ENCODE results near the gene SDF4.

Gene SDF4

GRCh38 chr1:1236176-1236763 is 4.5 kb upstream of the SDF4 start:
- Histone ChIP-seq H4K20me1 (ENCODE audit: control insufficient read depth, insufficient read depth, low read depth, low read length) (no peaks in the 10 kb centered on the region), H3K79me2 (ENCODE audit: control insufficient read depth, low read length) (peaks cover 38% of the 10 kb centered on the region), H3K36me3 (ENCODE audit: control insufficient read depth, low read length) (peaks cover 19% of the 10 kb centered on the region), H3K9me2 (replicated peaks; ENCODE audit: control insufficient read depth, low read length) (no peaks in the 10 kb centered on the region), H3F3A (ENCODE audit: control insufficient read depth, insufficient read depth) (no peaks in the 10 kb centered on the region), H3K4me2 (ENCODE audit: low read length) (no peak overlapping the region), H3K9me3 (ENCODE audit: control insufficient read depth, insufficient read depth, low read length) (no peaks in the 10 kb centered on the region), H3K4me3 (ENCODE audit: low read length) (no peak overlapping the region), H3K4me1 (ENCODE audit: control insufficient read depth, low read length) (peaks cover 16% of the 10 kb centered on the region), H3K27me3 (ENCODE audit: control insufficient read depth, low read length) (peaks cover 11% of the 10 kb centered on the region), H3K27ac (ENCODE audit: low read depth, low read length) (no peak overlapping the region)
- TF ChIP-seq CTCF (IDR thresholded peaks at IDR 0.05; ENCODE audit: low read depth, low read length, poor library complexity, severe bottlenecking) = no peak
- no peak for TF ChIP-seq EZH2phosphoT487 (IDR thresholded peaks at IDR 0.05; ENCODE audit: borderline replicate concordance, low read length)

DNA sequence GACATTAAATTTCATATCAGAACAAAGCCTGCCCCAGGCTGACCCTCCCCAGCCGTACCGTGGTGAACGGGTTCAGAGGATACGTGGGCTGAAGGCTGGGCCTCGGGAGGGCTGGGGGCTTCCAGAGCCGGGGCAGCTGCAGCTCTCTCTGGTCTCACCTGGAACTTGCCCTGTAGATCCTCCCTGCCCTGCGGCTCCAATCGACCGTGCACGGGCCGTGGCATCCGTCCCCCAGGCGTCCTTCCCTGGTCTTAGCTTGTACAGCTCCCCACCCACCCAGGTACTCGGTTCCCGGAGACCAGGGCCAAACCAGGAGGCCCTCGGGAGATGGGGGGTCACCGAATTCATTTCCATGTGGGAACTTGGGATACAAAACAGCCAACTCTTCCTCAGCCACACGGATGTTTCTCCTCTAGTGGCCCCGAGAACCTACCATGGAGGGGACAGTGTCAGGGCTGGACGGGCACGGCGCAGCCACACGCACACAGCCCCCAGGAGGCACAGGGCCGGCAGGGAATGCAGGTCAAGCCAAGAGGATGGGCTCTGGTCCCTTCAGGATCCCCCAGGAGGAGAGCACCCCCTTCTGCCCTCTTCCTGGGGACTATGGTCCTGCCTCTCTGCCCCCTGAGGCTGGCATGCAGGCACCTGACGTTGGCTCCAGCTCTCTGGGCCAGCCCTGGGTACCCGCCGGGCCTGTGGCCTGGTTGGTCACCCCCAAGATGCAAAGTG is 3.4 kb upstream of the SDF4 start:
- peaks cover 24% of the 10 kb centered on the region for H3K36me3 ChIP-seq (ENCODE audit: control insufficient read depth, low read length)
- H3K9me2 ChIP-seq (replicated peaks; ENCODE audit: control insufficient read depth, low read length) = no peaks in the 10 kb centered on the region
- no peaks in the 10 kb centered on the region for H3F3A ChIP-seq (ENCODE audit: control insufficient read depth, insufficient read depth)
- peaks cover 22% of the 10 kb centered on the region for H3K4me1 ChIP-seq (ENCODE audit: control insufficient read depth, low read length)
- no peak for TF ChIP-seq EZH2phosphoT487 (IDR thresholded peaks at IDR 0.05; ENCODE audit: borderline replicate concordance, low read length)
- H3K4me2 ChIP-seq (ENCODE audit: low read length) = no peak overlapping the region
- no peak overlapping the region for H3K4me3 ChIP-seq (ENCODE audit: low read length)
- no peak overlapping the region for H3K27ac ChIP-seq (ENCODE audit: low read depth, low read length)
- H4K20me1 ChIP-seq (ENCODE audit: control insufficient read depth, insufficient read depth, low read depth, low read length) = no peaks in the 10 kb centered on the region; the same call in 1 of the 2 replicates
- H3K27me3 ChIP-seq (ENCODE audit: control insufficient read depth, low read length) = peaks cover 11% of the 10 kb centered on the region
- no peaks in the 10 kb centered on the region for H3K9me3 ChIP-seq (ENCODE audit: control insufficient read depth, insufficient read depth, low read length)
- H3K79me2 ChIP-seq (ENCODE audit: control insufficient read depth, low read length) = peaks cover 49% of the 10 kb centered on the region

- Histone ChIP-seq H3K4me2 (ENCODE audit: low read length) (peak overlapping the region; percentile 82; the same call in 1 of the 2 replicates), H3K4me3 (ENCODE audit: low read length) (no peak overlapping the region), H3F3A (ENCODE audit: control insufficient read depth, insufficient read depth) (no peaks in the 10 kb centered on the region), H3K36me3 (ENCODE audit: control insufficient read depth, low read length) (peaks cover 33% of the 10 kb centered on the region), H3K4me1 (ENCODE audit: control insufficient read depth, low read length) (peaks cover 27% of the 10 kb centered on the region), H3K9me3 (ENCODE audit: control insufficient read depth, insufficient read depth, low read length) (no peaks in the 10 kb centered on the region), H3K27me3 (ENCODE audit: control insufficient read depth, low read length) (peaks cover 8% of the 10 kb centered on the region), H3K27ac (ENCODE audit: low read depth, low read length) (no peak overlapping the region), H3K79me2 (ENCODE audit: control insufficient read depth, low read length) (peaks cover 57% of the 10 kb centered on the region), H4K20me1 (ENCODE audit: control insufficient read depth, insufficient read depth, low read depth, low read length) (no peaks in the 10 kb centered on the region; the same call in 1 of the 2 replicates), H3K9me2 (replicated peaks; ENCODE audit: control insufficient read depth, low read length) (no peaks in the 10 kb centered on the region)
- TF ChIP-seq CTCF (IDR thresholded peaks at IDR 0.05; ENCODE audit: low read depth, low read length, poor library complexity, severe bottlenecking) (no peak), EZH2phosphoT487 (IDR thresholded peaks at IDR 0.05; ENCODE audit: borderline replicate concordance, low read length) (no peak)
Observed at GRCh38 chr1:1234180-1234808, 2.5 kb upstream of the SDF4 start.

GRCh38 chr1:1233567-1233892 is 1.7 kb upstream of the SDF4 start:
- Histone ChIP-seq H3K9me2 (replicated peaks; ENCODE audit: control insufficient read depth, low read length) (no peaks in the 10 kb centered on the region), H3K9me3 (ENCODE audit: control insufficient read depth, insufficient read depth, low read length) (no peaks in the 10 kb centered on the region), H4K20me1 (ENCODE audit: control insufficient read depth, insufficient read depth, low read depth, low read length) (no peaks in the 10 kb centered on the region; the same call in 1 of the 2 replicates), H3K27me3 (ENCODE audit: control insufficient read depth, low read length) (peaks cover 8% of the 10 kb centered on the region), H3K4me2 (ENCODE audit: low read length) (peak overlapping the region; percentile 82), H3K79me2 (ENCODE audit: control insufficient read depth, low read length) (peaks cover 65% of the 10 kb centered on the region), H3F3A (ENCODE audit: control insufficient read depth, insufficient read depth) (no peaks in the 10 kb centered on the region), H3K4me1 (ENCODE audit: control insufficient read depth, low read length) (peaks cover 27% of the 10 kb centered on the region), H3K4me3 (ENCODE audit: low read length) (peak overlapping the region; percentile 66), H3K27ac (ENCODE audit: low read depth, low read length) (no peak overlapping the region), H3K36me3 (ENCODE audit: control insufficient read depth, low read length) (peaks cover 40% of the 10 kb centered on the region)
- TF ChIP-seq CTCF (IDR thresholded peaks at IDR 0.05; ENCODE audit: low read depth, low read length, poor library complexity, severe bottlenecking) (no peak), EZH2phosphoT487 (IDR thresholded peaks at IDR 0.05; ENCODE audit: borderline replicate concordance, low read length) (no peak)
